HG02973 (cell line): ENCODE results near the gene NPDC1.
"Not testable (repeated sequence)": the region's sequence is repeated elsewhere in the genome, so short reads cannot be mapped to it uniquely, and the experiment has no call there.

ENCODE experiments used
- ATAC-seq: cut with Tn5 transposase; IDR thresholded peaks from one replicate; pipeline ENCODE4 v1.9.1; 2021; ENCODE audit warnings: moderate library complexity; ENCODE audit not compliant: unreplicated experiment

Gene NPDC1

GRCh38 chr9:137041124-137041523 is 4.9 kb downstream of the NPDC1 start:
- ATAC-seq: no peak

GRCh38 chr9:137040568-137040967 is 5.4 kb downstream of the NPDC1 start:
- ATAC-seq: no peak

GRCh38 chr9:137039611-137040366 is 6.2 kb downstream of the NPDC1 start:
- no peak for ATAC-seq

- no peak for ATAC-seq
Observed at GRCh38 chr9:137038916-137039315, 7.1 kb downstream of the NPDC1 start.

- no peak for ATAC-seq
Observed at GRCh38 chr9:137037483-137037882, 8.5 kb downstream of the NPDC1 start.

- no peak for ATAC-seq
Observed at GRCh38 chr9:137037035-137037434, 8.9 kb downstream of the NPDC1 start.

- ATAC-seq: no peak
Observed at GRCh38 chr9:137035937-137036336, 10.0 kb downstream of the NPDC1 start.

GRCh38 chr9:137035507-137035834 is 10.5 kb downstream of the NPDC1 start:
- no peak for ATAC-seq

GRCh38 chr9:137034709-137035506 is 11.1 kb downstream of the NPDC1 start:
- ATAC-seq: no peak

- no peak for ATAC-seq
Observed at GRCh38 chr9:137034039-137034708, 11.8 kb downstream of the NPDC1 start.

- ATAC-seq: not testable (repeated sequence)
Observed at GRCh38 chr9:137033481-137033880, 12.5 kb downstream of the NPDC1 start.

GRCh38 chr9:137032858-137033257 is 13.1 kb downstream of the NPDC1 start:
- no peak for ATAC-seq

GRCh38 chr9:137031904-137032640 is 13.9 kb downstream of the NPDC1 start, which contains the start of gene FUT7:
FUT7 (minus strand) TSS chr9:137032088; CDS start chr9:137031991, 97 bp downstream.
- no peak for ATAC-seq

- ATAC-seq: no peak
Observed at GRCh38 chr9:137030538-137031527, 15.1 kb downstream of the NPDC1 start.

- no peak for ATAC-seq
Observed at GRCh38 chr9:137030006-137030405, 16.0 kb downstream of the NPDC1 start.

GRCh38 chr9:137029058-137029936 is 16.7 kb downstream of the NPDC1 start:
- ATAC-seq: no peak

- no peak for ATAC-seq
Observed at GRCh38 chr9:137028263-137029057, 17.5 kb downstream of the NPDC1 start.
